HG03342 (cell line): Measurements from ENCODE around the gene SPIN4.
A peak's percentile ranks its signal among the peaks of the same experiment; 100 is the strongest.
"Not testable (repeated sequence)": the region's sequence is repeated elsewhere in the genome, so short reads cannot be mapped to it uniquely, and the experiment has no call there.

Source experiments
- ATAC-seq: cut with Tn5 transposase; IDR thresholded peaks from one replicate; pipeline ENCODE4 v1.9.1; 2021; ENCODE audit warnings: mild to moderate bottlenecking, moderate library complexity; ENCODE audit not compliant: unreplicated experiment

Gene SPIN4

DNA sequence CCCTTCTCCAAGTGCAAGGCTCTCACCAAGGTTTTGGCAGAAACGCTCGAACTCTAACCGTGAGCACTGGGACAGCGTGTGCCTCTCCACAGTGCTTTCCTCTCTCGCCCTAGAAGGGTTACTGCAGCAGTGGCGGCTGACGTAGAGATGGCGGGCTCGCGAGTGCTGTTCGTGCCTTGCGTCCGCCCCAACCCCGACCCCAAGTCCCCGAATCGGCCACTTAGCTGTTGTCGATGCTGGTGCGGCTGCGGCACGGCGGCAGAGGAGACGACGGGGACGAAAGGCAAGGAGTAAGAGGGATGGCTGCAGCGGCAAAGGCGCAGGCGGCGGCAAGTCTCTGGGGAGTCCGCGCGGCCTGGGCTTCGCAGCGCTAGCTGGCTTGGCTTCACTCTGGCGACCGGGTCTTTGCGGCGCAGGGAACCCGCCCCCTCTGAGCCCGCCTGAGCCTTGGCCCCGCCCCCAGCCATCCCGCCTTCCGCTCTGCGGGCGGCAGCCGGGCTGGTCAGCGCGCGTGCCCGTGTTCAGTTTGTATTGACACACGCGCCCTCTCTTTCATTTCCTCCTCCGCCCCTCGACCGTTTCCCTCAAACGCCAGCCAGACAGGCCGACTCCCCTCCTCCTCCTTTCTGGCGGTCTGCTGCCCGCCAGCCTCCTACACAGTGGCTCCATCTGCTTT lies at the start of gene SPIN4:
Gene SPIN4 (minus strand): TSS at position 392 of the 676 bp plus-strand sequence. CDS start 513 bp downstream, outside the sequence.
- ATAC-seq, result peak; percentile 92

GRCh38 chrX:63400340-63400739 lies 49.2 kb upstream of the SPIN4 start:
- ATAC-seq, result no peak

DNA sequence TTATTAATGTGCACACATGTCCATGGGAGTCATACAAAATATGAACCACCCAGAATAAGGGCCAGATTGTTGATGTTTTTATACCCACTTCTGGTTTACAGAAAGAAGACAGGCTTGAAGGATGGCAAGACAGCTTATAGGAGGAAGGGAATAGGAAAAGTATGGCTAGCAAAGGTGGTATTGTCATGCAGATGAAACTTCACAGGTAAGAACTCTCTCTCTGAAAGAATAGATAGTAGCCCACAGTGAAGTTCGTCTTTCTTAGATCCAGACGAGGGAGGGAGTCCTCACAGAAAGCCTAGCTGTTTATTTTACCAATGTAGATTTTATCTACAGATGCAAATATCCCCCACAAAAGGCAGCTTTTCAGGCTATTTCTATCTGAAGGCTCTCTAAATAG lies 43.7 kb upstream of the SPIN4 start:
- no peak for ATAC-seq

GRCh38 chrX:63393094-63393493 lies 42.0 kb upstream of the SPIN4 start:
- not testable (repeated sequence) for ATAC-seq

DNA sequence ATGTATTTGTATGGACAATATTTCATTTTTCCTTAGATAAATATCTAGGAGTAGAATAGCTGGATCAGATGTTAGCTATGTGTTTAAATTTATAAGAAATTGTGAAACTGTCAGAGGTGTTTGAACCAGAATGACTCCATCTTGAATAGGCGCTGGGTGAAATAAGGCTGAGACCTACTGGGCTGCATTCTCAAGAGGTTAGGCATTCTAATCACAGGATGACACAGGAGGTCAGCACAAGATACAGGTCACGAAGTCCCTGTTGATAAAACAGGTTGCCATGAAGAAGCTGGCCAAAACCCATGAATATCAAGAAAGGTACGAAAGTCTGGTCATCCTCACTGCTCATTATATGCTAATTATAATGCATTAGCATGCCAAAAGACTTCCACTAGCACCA lies 36.3 kb upstream of the SPIN4 start:
- ATAC-seq, result no peak

DNA sequence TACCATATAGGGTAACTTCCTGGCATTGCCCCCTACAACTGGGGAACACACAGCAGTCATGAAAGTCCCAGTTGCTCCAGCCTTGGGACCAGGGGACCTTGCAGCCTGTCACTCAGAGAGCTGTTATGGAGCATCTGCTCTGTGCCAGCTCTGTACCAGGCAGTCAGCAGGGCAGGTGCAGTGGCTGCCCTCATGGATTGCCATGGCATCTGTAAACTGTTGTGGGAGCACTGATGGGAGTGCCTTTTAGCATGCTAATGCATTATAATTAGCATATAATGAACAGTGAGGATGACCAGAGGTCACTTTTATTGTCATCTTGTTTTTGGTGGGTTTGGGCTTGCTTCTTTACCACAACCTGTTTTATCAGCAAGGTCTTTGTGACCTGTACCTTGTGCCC lies 33.1 kb upstream of the SPIN4 start:
- ATAC-seq, result not testable (repeated sequence)

GRCh38 chrX:63373012-63373411 lies 21.9 kb upstream of the SPIN4 start:
- ATAC-seq, result not testable (repeated sequence)

DNA sequence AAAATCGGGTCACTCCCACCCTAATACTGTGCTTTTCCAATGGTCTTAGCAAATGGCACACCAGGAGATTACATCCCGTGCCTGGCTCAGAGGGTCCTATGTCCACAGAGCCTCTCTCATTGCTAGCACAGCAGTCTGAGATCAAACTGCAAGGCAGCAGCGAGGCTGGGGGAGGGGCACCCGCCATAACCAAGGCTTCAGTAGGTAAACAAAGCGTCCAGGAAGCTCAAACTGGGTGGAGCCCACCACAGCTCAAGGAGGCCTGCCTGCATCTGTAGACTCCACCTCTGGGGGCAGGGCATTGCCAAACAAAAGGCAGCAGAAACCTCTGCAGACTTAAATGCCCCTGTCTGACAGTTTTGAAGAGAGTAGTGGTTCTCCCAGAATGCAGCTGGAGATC lies 16.6 kb upstream of the SPIN4 start:
- not testable (repeated sequence) for ATAC-seq

- no peak for ATAC-seq
Measured at GRCh38 chrX:63363788-63364187, 12.7 kb upstream of the SPIN4 start.

- no peak for ATAC-seq
Measured at GRCh38 chrX:63361494-63361893, 10.4 kb upstream of the SPIN4 start.

- no peak for ATAC-seq
Measured at GRCh38 chrX:63354484-63354883, 3.4 kb upstream of the SPIN4 start.

GRCh38 chrX:63350465-63350877 lies 661 bp downstream of the SPIN4 start:
- peak; percentile 32 for ATAC-seq

DNA sequence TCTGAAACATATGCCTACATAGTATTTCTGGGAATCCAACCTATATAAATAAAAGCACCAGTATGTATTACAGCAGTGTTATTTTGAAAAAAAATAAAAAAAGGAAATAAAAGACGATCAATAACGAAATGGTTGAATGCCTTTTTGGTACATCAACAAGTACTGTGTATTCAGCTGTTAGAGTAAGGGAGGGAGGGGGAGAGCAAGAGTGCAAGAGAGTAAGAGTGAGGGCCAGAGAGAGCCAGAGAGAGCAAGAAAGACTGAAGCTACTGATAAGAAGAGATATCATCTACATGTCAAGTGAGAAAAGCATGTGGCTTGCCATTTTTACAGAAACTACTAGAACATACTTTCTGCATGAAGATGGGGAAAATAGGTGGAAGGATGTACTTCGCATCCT lies 1.8 kb downstream of the SPIN4 start:
- no peak for ATAC-seq

DNA sequence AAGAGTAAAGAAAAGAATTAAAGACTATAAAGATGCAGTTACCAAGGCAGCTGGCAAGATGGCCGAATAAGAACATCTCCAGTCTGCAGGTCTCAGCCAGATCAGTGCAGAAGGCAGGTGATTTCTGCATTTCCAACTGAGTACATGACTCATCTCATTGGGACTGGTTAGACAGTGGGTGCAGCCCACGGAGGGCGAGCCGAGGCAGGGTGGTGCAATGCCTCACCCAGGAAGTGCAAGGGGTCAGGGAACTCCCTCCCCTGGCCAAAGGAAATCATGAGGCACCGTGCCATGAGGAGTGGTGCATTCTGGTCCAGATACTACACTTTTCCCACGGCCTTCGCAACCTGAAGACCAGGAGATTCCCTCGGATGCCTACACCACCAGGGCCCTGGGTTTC lies 20.5 kb downstream of the SPIN4 start:
- ATAC-seq, result no peak

DNA sequence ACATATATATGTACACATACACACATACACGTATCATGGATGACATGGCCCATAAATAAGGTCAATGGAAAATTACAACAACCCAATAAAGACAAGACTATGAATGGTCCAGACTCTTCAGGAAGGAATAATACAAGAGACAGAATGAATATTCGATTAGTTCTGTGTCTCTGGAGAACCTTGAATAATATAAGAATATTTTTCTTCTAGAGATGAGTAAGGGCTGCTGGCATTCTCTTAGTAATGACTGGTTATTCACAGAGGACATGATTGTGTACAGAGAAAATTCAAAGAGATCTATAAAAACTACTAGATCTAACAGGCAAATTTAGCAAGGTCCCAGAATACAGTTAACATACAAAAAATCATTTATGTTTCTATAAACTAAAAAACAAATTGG lies 23.3 kb downstream of the SPIN4 start:
- ATAC-seq, result no peak

GRCh38 chrX:63299596-63299995 lies 51.5 kb downstream of the SPIN4 start:
- ATAC-seq, result no peak
